NOMO-1 treated with dmso at 0.1 percent for 144 hours (cell line): ENCODE results near the gene PELO.
A peak's percentile ranks its signal among the peaks of the same experiment; 100 is the strongest.
"Not testable (repeated sequence)": the region's sequence is repeated elsewhere in the genome, so short reads cannot be mapped to it uniquely, and the experiment has no call there.

Source experiments
- DNase-seq: peaks from one replicate; lab custom pipeline; 2025; ENCODE audit not compliant: unreplicated experiment; lab: John Stamatoyannopoulos, UW

PELO gene

GRCh38 chr5:52800394-52801213 is 12.9 kb downstream of the PELO start:
- peak; percentile 27 for DNase-seq

- no peak for DNase-seq
These were observed 13.6 kb downstream of the PELO start for GRCh38 chr5:52801329-52801728.

DNA sequence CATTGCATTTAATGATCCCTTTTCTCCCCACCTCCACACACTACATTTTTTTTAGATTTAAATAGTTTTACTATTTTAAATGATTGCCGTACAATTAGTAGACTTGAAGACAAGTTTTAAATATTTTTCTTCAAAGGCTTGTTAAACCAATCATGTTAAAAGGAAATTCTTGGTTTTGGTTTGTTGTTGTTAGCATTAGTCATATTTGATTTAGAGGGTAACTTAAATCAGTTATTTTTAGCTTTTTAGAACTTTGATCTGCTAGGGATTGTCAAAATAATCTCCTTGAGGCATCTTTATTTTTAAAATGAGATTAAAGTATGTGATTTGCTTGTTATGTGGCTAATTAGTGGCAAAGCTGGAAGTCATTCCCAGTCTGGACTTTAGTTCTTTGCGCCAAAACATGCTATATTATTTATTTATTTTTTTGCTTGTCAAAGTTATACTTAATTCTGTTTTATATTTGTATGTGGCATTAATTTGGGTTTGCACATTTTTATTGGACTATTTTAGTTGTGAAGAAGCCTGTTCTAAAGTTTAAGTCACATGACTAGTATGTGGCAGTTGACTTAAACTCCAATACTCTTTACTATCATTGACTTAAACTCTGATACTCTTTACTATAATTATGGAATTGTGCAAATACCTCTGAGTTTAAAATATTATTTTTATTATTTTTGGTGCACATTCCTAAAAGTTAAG is 14.7 kb downstream of the PELO start:
- no peak for DNase-seq

- no peak for DNase-seq
These were observed 15.2 kb downstream of the PELO start for GRCh38 chr5:52802974-52803336.

- DNase-seq: no peak
These were observed 16.7 kb downstream of the PELO start for GRCh38 chr5:52804387-52804791.

- no peak for DNase-seq
These were observed 17.3 kb downstream of the PELO start for GRCh38 chr5:52804981-52805380.

DNA sequence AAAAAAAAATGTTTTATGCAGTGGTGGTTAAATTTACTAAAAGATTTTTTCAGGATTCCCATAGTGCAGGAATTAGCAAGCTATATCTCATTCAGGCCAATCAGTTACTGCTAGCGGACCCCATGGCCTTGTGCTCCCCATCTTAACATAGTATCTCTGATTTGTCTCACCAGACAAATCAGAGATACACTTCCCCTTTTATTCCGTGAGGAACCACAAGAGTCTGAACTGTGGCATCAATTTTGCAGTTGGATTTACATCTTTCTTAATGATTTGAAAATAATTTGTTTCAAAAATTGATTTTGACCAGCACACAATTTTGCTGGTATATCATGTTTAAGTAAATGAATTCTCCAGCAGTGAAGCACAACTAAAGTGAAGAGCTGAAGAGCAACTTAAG is 17.9 kb downstream of the PELO start:
- DNase-seq: peak; percentile 22

GRCh38 chr5:52807037-52807436 is 19.3 kb downstream of the PELO start:
- no peak for DNase-seq

DNA sequence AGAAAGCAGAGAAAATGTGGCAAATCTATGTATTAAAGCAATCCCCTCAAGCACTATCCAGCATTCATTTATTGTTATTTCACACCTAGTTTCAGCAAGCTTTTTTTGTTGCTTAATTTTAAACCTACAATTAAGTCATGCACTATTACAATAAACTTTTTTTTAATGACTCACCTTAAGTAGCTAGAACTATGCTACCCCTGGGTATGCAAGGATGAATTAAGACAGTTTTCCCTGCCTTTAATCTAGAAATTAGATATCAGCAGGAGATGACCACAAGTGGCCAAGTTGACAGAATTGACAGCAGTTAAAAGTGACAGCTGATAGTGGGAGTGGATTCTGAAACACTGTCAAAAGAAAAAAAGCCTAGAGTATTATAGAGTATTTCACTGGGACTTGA is 20.0 kb downstream of the PELO start:
- no peak for DNase-seq

DNA sequence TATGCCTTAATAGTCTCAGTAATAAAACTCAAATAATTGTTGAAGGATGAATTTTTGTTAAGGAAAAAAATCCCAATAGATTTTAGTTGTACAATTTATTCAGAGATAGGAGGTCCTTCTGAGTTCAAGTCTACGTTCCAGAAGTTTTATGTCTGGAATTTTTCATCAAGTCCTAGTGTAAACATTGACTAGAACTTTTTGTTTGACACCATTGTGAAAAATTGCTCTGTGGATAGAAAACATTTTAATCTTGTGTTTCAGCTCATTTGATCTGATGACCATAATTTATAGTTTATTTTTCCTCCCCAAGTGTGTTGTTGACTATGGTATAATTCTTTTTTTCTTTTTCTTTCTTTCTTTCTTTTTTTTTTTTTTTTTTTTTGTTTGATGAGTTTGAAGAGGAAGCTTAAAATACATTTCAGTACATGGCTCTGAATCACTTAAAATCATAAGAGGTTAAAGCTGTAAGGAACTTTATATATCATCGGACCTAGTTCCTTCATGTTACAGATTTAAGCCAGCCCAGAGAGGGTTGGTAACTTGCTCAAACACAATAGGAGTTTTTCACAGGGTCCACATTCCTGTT is 20.7 kb downstream of the PELO start:
- no peak for DNase-seq

GRCh38 chr5:52809884-52810283 is 22.2 kb downstream of the PELO start:
- peak; percentile 19 for DNase-seq

GRCh38 chr5:52810426-52810825 is 22.7 kb downstream of the PELO start:
- no peak for DNase-seq

DNA sequence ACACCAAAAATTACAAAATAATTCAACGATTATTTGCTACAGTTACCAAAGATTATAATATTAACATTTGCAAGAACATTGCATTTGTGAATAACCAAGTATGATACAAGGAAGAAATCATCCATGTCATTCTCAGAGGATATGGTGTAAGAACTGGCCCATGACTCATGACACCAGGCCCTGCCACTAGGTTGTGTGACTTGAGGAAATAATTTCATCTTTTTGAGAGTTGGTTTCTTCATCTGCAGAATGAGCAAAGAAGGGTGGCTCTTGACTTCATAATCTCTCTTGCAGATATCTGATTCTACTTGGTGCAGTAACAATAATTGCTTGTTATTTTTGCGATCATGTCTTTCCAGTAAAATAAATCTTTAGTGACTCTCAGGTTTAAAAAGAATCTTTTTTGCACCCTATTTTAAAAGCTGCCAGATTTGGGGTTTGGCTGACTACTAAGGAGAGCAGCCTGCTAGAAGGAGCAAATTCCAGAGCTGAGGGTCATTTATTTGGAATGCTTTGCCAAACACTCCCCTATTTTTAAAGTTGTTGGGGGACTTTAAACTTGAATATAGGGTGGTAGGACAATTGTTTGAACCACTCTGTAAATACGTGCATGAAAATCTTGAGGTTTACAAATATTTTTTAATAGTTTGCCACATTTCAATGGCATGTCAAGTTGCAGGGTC is 23.5 kb downstream of the PELO start:
- peak; percentile 70 for DNase-seq

- no peak for DNase-seq
These were observed 26.8 kb downstream of the PELO start for GRCh38 chr5:52814352-52815148.

DNA sequence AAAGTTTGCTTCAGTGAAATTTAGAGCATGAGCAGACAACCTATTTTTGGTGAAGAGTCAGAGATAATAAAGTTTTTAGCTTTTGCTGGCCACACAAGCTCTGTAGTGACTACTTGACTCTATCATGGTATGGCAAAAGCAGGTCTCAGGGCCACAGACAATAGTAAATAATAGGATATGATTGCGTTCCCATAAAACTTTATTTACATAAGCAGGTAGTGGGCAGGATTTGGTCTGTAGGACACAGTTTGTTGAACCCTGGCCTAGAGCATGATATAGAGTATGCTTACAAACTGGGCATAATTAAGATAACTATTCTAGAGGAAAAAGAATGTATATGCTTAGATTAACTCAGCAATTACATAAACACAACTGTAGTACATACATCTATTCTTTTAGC is 30.1 kb downstream of the PELO start:
- no peak for DNase-seq

GRCh38 chr5:52818360-52818759 is 30.6 kb downstream of the PELO start:
- DNase-seq: no peak

DNA sequence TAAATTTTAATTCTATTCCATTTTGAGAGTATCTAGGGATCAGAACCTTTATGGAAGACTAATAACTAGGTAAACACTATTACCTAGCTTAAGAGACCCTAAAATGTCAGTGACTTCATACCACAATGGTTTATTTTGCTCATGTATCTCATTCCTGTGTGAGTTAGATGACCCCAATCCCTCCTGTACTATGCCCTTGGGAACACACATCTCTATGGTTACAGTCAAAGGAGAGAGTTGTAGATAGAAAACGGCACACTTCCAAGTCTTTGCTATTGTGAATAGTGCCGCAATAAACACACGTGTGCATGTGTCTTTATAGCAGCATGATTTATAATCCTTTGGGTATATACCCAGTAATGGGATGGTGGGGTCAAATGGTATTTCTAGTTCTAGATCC is 31.1 kb downstream of the PELO start:
- DNase-seq: not testable (repeated sequence)

DNA sequence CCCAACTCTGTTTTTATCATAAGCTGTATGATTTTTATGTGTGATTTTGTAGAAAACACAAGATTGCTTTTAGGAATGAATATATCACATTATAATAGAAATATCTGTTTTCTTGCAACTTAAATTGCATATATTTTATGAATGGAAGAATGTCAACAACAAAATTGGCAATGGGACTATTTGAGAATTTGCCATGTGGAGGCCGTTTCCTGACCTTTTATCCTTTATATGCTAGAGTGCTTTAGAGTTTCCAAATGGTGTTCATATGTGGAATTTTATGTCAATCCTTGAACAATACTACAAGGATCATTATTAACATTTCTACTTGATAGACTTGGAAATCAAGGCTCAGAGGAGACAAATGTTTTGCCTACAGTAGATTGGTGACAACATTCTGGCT is 34.2 kb downstream of the PELO start:
- no peak for DNase-seq

- DNase-seq: no peak
These were observed 34.7 kb downstream of the PELO start for GRCh38 chr5:52822437-52822836.

DNA sequence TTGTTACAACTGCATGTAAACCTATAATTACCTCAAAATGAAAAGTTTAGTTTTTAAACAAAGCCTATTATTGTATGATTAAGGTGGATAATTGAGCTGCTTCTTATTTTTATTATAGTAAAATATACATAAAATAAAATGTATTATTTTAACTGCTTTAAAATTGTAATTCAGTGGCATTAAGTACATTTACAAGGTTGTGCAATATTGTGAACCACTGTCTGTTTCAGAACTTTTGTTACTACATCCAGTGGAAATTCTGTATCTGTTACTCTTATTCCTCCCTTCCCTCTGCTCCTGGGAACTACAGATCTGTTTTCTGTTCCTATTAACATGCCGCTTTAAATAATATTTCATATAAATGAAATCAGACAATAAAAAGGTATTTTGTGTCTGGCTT is 37.1 kb downstream of the PELO start:
- DNase-seq: no peak

GRCh38 chr5:52825826-52826225 is 38.1 kb downstream of the PELO start:
- DNase-seq: peak; percentile 37
